Stromal cell of bone marrow (primary cell): ENCODE data around the gene TBCC.
A peak's percentile ranks its signal among the peaks of the same experiment; 100 is the strongest.

Experiments used
- DNase-seq: peaks from one replicate; pipeline ENCODE4 v3.0.0-alpha.2; 2012; ENCODE audit warnings: low read depth

Gene TBCC

DNA sequence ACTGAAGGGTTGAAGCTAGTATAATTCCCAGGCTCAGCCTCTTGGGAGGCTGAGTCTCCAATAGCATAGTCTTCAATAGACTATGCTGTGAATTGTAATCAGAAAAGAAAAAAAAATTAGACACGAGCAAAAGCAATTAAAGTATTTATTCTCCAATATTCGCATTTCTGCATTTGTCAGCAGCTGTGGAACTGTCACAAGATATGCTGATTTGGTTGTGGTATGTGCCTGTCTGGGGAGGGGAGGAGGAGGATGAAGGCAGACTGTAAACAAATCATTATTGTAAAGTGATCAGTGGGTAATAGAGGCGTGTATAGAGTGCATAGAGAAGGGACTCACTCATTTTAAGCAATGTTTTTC, 25.8 kb upstream of the TBCC start:
- DNase-seq, result no peak

DNA sequence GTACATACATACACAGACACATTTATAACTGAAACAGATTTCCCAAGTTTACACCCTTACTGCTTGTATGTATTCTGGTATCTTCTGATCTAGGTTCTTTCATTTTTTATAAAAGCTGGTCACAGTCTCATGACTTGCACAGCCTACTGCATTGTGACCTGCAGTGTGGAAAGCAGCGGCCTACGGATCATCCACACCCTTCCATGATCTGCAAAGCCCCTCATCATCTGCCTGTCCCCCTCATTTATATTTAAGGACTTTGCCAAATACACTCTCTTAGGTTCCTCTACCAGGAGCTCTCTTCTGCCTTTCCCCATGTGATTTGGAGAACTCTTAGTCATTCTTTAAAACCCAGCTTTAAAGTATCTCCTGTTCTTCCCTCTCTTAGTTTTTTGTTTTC, 23.9 kb upstream of the TBCC start:
- no peak for DNase-seq

DNA sequence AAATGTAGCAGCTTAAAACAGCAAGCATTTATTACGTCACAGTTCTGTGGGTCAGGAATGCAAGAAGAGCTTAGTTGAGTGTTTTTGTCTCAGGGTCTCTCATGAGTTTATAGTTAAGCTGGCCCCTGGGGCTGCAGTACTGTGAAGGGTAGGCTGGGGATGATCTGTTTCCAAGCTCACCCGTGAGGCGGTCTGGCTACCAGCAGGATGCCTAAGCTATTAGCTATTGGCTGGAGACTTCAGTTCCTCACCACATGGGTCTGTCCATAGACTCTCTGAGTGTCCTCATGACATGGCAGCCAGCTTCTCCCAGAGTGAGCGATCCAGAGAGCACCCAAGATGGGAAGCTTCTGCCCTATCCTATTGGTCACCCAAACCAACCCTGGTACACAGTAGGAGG, 23.1 kb upstream of the TBCC start:
- no peak for DNase-seq

DNA sequence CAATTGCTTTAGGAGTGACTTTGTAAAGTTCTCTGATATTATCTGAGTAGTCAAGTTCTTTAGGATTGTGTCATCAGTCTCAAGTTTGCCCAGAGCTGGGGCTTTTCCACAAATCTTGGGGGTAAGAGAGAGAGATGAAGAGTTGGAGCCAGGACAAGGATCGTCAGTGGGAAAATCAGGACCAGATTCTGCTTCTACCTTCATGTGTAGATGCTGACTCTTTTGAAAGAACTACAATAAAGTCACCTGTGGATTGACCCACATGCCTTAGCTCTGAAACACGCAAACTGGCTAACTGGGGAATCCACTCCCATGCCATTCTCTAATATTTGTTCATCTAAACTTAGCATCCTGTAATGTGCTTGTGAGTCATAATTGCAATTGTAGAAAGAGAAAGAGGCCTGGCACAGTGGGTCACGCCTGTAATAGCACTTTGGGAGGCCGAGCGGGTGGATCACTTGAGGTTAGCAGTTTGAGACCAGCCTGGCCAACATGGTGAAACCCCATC, 20.3 kb upstream of the TBCC start:
- no peak for DNase-seq

DNA sequence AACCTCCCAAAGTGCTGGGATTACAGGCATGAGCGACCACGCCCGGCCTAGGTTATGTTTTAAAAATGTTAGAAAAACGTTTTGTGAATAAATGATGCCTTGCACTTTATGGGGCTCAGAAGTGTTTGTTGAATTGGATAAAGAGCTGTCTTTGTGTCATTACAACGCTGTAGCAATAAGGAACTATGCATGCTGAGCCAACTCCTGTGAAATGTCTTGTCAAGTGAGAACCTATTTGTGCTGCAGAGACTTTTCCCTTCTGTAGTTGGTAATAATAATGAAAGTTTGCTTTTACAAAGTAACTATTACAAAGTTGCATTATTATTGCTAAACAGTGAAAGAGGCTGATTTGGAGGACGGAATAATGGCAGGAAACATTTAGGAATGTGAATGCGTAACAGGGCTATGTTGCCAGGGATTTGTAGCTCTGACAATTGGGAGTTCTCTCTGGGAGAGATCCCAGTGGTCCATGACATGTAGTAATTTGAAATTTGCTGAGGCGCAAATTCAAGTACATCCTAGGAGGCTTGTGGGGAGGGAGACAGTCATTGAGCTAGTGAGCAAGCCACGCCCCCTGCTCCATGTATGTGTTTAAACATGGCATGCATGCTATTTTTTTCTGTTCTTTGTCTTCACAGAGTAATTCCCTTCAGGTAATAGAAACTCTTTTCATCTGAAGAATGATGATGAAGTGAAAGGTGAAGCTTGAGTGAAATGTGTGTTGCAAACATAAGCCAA, 19.2 kb upstream of the TBCC start:
- no peak for DNase-seq

DNA sequence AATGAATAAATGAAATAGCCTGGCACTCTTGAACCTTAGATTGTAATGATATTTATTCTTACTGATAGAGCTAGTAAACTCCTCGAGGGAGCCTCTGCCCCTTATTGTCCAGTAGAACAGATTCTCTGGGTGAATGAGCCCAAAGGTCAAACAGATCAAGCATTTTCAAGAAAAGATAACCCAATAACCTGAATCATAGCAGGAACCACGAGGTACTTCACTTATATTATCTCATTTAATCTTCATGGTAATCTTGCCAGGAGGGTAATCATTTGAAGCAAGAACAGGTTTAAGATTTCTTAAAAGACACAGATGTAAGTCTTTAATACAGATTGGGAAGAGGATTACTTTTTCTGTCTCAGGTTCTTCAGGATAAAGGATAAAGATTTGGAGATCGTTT, 17.0 kb upstream of the TBCC start:
- DNase-seq, result no peak

DNA sequence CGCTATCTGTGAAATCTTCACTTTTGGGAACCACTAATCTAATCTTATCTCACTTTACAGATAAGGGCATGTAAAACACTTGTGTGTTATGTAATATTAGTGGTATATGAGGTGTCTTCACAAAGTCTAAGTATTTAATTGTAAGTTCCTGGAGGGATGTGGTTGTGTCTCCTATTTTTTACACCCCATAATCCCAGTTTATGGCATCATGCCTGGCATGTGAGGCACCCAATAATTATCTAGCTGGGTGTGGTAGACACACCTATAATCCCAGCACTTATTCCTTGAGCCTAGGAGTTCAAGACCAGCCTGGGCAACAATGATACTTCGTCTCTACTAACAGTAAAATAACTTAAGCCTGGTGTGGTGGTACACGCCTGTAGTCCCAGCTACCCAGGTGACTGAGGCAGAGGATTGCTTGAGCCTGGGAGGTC, 16.5 kb upstream of the TBCC start:
- DNase-seq, result no peak

DNA sequence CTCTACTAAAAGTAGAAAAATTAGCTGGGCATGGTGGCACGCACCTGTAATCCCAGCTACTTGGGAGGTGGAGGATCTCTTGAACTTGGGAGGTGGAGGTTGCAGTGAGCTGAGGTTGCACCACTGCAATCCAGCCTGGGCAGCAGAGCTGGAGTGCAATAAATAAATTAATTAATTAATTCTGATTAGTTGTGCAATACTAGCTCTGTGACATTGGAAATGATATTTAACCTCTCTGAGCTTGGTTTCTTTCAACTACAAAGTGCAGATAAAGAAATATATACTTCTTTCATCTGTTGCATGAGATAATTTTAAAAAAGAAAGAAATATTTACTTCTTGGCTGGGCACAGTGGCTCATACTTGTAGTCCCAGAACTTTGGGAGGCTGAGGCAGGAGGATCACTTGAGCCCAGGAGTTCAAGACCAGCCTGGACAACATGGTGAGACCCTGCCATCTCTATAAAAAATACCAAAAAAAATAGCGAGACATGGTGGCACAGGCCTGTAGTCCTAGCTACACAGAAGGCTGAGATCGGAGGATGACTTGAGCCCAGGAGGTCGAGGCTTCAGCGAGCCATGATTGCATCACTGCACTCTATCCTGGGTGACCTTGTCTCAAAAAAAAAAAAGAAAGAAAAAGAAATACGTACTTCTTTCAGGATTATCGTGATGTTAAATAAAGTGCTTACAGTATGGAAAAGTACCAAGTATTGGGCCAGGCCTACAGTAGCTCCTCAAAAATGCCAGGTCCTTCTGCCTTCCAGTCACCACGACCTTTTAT, 15.6 kb upstream of the TBCC start:
- DNase-seq, result no peak

DNA sequence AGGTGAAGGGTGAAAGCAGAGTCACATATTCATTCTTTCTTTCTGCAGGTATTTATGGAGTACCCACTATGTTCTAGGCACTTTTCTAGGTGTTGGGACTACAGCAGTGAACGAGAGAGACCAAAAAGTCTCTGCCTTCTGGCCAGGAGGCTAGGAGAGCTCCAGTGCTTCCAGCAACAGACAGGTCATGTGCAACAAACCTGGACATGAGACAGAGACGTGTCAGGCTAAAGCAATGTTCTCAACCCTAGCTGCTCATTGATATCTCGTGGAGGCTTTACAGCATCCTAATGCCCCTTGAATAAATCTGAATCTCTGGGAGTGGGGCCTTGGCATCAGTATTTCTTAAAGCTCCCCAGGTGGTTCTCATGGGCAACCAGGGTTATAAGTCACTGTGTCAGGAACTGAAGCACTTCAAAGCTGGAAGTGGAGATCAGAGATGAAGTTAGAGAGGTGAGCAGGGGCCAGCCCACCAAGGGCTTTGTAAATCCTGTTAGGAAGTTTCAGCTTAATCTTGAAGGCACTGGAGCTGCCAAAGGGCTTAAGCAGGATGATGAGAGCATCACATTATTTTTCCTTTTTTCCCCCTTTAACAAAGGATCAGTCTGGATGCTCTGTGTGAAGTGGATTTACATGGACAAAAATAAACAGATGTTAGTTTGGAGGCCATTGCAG, 13.0 kb upstream of the TBCC start:
- no peak for DNase-seq

DNA sequence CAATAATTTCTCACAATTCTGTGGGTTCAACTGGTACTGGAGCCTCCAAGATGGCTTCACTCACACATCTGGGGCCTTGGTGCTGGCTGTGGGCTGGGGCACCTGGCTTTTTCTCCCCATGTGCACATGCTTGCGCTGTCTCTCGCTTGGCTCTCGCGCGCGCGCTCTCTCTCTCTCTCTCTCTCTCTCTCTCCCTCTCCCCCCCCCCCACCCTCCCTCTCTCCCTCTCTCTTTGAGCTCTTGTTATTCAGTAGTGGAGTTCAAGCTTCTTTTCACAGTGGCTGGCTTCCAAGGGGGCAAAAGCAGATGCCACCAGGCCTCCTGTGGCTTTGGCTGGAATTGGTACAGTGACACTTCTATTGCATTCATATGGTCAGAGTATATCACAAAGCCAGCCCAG, 10.8 kb upstream of the TBCC start:
- DNase-seq, result no peak

DNA sequence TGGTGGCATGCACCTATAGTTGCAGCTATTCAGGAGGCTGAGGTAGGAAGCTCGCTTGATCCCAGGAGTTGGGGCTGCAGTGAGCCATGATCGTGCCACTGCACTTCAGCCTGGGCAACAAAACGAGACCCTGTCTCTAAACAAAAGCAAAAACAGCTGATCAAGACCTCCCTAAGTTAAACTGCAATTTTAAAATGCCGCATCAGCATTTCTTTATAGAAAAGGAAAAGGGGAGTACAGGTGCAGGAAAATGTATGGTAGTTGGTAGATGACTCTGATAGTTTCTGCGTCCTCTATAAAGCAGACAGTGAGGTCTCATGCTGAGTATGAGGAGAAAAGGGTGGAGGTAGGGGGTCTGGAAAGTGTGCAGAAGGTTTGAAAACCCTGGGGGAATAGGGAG, 8.9 kb upstream of the TBCC start:
- no peak for DNase-seq

DNA sequence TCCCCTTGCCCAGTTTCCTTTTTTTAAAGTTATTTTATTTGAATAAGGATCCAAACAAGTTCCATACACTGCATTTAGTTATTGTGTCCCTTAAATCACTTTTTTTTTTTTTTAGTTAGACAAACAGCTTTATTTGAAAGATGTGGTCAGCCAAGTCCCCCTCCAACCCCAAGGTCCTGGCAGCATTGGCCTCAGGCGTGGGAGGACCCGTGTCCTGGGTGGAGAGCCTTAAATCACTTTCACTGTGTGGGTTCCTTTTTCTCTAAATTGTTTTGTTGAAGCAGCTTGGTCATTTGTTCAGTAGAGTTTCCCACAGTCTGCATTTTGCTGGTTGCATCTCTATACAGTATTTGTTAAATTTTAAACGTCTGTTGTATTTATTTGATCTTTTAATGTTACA, 5.2 kb upstream of the TBCC start:
- DNase-seq, result no peak

DNA sequence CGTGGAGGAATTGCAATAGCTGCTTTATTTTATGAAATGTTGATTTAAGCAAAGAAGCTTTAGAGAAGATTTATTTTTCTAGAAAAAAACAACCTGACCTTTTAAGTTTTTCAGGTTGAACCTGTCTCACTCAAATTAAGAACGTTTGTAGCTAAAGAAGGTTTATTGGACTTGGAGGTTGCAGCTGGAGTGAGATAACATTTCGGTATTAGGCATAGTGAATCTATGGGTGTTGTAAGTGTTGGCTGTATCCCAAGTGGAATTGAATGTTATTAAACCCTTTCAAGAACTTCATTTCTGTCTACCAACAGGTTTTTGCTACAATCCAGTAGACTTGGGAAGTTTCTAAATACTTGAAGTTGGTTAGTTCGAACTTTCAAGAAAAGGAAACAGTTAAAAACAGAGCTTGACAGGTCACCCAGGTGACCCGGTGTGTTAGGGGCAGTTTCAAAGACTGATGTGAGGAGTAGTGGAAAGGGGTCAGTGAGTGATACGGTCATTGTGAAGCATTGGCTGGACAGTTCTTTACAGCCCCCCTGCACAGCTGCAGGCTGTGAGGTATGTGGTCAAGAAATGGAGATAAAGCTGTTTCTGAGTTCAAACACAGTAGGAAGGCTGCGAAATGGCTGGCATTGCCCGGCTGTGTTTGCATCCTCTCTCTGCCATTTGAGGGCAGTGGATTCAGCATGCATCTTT, 2.4 kb upstream of the TBCC start:
- DNase-seq, result no peak

DNA sequence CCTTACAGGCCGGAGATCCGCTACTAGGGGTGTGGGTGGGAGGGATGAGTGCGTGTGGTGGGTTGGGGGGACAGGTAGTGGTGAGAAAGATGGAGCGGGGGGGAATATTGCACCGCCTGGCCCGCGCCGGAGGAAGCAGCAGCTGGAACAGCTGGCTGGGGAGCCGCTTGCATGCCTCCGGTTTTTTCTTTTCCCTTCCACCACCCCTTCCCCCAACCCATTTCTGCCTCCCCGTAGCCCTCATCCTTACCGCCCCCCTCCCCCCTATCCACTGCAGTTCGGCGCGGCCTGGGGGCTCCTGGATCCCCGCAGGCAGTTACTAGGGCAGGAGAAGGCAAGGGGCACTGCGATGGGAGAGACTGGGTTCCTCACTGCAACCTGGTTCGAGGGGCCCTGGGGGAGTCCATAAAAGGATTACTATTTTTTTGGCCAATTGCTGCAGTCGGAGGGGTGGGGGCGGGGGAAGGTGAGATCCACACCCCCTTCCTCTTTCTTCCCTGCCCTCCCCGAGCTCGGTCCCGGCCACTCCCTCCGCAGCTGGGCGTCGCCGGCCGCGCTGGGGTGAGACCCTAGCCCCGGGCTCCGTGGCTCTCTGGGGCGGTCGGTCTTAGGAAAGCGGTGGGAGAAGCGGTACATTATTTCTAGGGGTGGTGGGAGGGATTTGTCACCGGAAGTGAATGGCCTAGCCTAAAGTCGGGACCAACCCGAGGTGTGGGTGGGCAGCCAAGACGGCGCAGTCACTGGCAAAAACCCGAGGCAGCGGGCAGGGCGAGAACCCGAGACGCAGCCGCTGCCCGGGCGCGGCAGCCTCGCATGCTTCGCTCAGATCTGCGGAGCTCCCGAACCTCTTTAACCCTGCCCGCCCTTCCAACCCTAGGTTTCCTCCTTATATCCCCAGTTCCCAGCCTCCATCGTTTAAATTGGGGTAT, 824 bp upstream of the TBCC start:
- peak; percentile 69 for DNase-seq

DNA sequence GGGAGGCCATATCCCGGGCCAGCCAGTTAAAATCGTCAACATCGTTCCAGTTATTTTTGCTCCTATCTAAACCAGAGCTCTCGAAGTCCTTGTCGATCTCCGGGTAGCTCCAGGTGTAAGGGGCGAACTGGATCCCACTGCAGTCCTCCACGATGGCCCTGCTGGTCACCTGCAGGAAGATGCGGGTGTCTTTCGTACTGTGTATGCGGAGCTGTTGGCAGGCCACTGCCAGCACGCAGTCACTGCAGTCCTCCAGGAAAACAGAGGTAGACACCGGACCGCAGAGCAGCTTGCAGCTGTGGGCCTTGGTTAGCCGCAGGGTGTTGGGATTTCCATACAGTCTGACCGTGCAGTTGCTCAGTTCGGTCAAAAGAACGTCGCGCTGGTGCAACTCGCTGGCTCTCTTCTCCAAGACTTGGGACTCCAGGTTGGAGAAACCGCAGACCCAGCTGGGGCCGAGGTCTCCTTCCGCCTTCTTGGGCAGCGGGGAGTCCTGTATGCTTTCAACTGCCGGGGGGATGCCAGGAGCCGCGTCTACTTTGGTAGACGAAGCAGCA, 742 bp downstream of the TBCC start:
- DNase-seq, result no peak

DNA sequence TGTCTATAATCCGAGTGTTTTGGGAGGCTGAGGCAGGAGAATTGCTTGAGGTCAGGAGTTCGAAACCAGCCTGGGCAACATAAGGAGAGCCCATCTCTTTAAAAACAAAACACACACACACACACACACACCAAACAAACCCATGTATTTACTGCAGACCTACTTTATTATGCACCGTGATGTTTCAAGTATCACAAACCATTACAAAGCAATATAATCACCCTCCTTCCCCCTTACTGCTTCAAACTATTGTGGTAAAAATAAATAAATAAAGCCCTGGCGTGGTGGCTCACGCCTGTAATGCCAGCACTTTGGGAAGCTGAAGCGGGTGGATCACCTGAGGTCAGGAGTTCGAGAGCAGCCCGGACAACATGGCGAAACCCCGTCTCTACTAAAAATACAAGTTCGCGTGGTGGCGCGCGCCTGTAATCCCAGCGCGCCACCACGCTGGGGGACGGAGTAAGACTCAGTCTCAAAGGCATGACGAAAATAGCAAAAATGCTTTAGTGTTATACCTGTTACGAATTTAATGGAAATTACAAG, 1.5 kb downstream of the TBCC start:
- DNase-seq, result no peak

DNA sequence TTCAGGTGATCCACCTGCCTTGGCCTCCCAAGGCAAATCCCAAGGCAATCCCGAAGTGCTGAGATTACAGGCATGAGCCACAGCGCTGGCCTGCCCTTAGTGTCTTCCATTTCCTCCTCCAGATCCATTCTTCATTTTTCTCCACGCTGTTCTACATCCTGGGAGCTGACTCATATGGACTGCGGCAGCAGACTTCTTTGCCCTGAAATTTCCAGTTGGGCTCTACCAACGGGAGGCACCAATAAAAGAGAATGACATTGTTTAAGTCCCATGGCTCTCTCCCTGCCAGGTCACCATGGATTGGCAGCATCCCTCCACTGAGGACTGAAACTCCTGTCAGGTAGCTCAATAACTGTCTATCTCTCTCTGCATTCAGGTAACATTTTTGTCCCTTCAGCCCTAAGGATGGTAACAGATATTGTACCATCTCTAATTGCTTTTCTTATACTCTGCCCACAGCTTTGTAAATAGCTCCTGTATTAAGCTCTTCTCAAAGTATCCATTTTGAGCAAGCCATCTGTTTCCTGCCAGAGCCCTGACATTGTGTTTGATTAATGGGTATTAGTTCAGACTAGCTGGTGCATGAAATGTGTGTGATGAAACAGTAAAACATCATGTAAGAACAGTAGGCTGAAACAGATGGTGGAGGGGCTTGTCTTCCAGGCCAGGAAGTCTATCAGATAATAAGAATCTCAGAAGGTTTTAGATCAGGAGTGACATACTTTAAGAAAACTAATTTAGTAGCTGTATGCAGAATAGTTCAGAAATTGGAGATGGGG, 3.6 kb downstream of the TBCC start:
- no peak for DNase-seq

DNA sequence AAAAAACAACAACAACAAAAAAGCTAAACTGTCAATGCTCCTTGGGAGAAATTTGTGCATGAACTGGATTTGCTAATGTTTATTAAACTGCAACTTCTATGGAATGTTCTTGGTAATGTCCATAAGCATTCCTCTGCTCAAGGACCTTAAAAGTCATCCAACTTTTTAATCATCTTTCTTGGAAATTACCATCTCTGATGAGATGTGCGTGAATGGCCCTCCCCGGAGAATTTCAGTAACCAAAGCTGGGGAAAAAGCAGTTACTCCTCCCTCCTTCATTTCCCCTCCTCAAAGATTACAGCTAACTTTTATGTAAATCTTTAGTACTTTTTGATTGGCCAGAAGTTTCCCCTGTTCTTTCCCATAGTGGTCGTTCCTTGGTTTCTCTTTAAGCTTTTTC, 5.2 kb downstream of the TBCC start:
- peak; percentile 57 for DNase-seq

DNA sequence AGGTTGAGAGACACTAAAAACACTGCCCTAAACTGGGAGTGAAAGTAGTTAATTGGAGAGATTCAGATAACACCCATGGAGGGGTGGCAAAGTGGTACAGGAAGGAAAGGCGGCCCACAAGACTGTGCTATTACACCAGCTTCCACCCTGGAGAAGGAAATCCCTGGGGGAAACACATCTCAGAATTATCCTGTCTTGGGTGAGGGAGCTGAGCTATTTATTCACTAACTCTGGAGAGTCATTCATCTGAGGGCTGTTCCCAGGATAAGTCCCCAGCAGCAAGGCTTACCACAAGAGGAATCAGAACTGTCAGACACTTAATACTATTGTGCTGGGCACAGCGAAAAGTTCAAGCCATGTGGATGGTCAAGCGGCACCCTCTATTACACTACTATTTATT, 9.9 kb downstream of the TBCC start:
- no peak for DNase-seq
